SK-N-SH (cell line): ENCODE results near the gene IFNW1. TPM values are rescaled to one million over a fixed set of nuclear protein-coding genes. Genes with fewer than 3 reads are reported as not detected.

Experiments
- CTCF ChIA-PET: fragments of 300-600, 350-600 bp; formaldehyde crosslinking; extraction: SDS; loops from one replicate; lab custom pipeline; 2021; lab: Yijun Ruan, JAX
- POLR2A ChIA-PET: fragments of 350-600 bp; sonication (Branson Sonifier 250); formaldehyde crosslinking; extraction: SDS; loops from one replicate; lab custom pipeline; 2020; ENCODE audit warnings: antibody characterized with exemption, inconsistent platforms; lab: Yijun Ruan, JAX
- DNase-seq: peaks from one replicate; pipeline ENCODE4 v3.0.0; 2012
- H2AFZ ChIP-seq: fragments of 200-600 bp; sonication (generic); 2 replicates; pipeline ENCODE4 v1.8.1; 2016; ENCODE audit warnings: antibody characterized with exemption, mild to moderate bottlenecking, low read depth
- H3F3A ChIP-seq: fragments of 200-600 bp; sonication (generic); replicated peaks from 2 replicates; pipeline ENCODE3; 2016; ENCODE audit warnings: antibody characterized with exemption, mild to moderate bottlenecking; ENCODE audit not compliant: insufficient read depth
- H3K27ac ChIP-seq, 2 experiments: fragments of 200-500 bp in 1 of 2; fragments of 200-600 bp in 1 of 2; sonication (Bioruptor generic) in 1 of 2; sonication (generic), shearing (Covaris generic) in 1 of 2; 2 replicates each; pipeline versions ENCODE4 v1.5.1 to v1.6.1; 2014 to 2016; ENCODE audit warnings: low read depth in 2 of 2, inconsistent platforms in 1 of 2, low read length in 1 of 2, mild to moderate bottlenecking in 1 of 2, mixed read lengths in 1 of 2
- H3K27me3 ChIP-seq: fragments of 200-600 bp; sonication (generic), shearing (Covaris generic); 2 replicates; pipeline ENCODE4 v1.6.1; 2016; ENCODE audit warnings: mixed run types; ENCODE audit not compliant: insufficient read depth
- H3K36me3 ChIP-seq, 2 experiments: fragments of 200-500 bp in 1 of 2; fragments of 200-600 bp in 1 of 2; sonication (Bioruptor generic) in 1 of 2; sonication (generic) in 1 of 2; replicated peaks in 1 of 2; 2 replicates each; pipeline versions ENCODE3 to v1.5.1; 2014 to 2016; ENCODE audit warnings: low read length in 1 of 2, mild to moderate bottlenecking in 1 of 2; ENCODE audit not compliant: insufficient read depth in 2 of 2, control insufficient read depth in 1 of 2
- H3K4me1 ChIP-seq, 2 experiments: fragments of 200-500 bp in 1 of 2; fragments of 200-600 bp in 1 of 2; sonication (Bioruptor generic) in 1 of 2; sonication (generic), shearing (Covaris generic) in 1 of 2; 2 replicates each; pipeline versions ENCODE4 v1.5.1 to v1.6.1; 2014 to 2016; ENCODE audit warnings: low read depth in 1 of 2, low read length in 1 of 2, mixed run types in 1 of 2; ENCODE audit not compliant: insufficient read depth in 2 of 2, control insufficient read depth in 1 of 2
- H3K4me2 ChIP-seq: fragments of 200-600 bp; sonication (generic), shearing (Covaris generic); 2 replicates; pipeline ENCODE4 v1.6.1; 2017; ENCODE audit warnings: mixed run types
- H3K4me3 ChIP-seq, 2 experiments: fragments of 200-500 bp in 1 of 2; fragments of 200-600 bp in 1 of 2; sonication (Bioruptor generic) in 1 of 2; sonication (generic), shearing (Covaris generic) in 1 of 2; 2 replicates each; pipeline versions ENCODE4 v1.5.1 to v1.8.1; 2014 to 2016; ENCODE audit warnings: low read depth in 2 of 2, inconsistent platforms in 1 of 2, low read length in 1 of 2, mild to moderate bottlenecking in 1 of 2, mixed read lengths in 1 of 2, moderate library complexity in 1 of 2
- H3K79me2 ChIP-seq: fragments of 200-600 bp; sonication (generic); 2 replicates; pipeline ENCODE4 v1.8.1; 2017; ENCODE audit warnings: mild to moderate bottlenecking; ENCODE audit not compliant: insufficient read depth
- H3K9ac ChIP-seq: fragments of 200-600 bp; sonication (generic); 2 replicates; pipeline ENCODE4 v1.6.1; 2017; ENCODE audit warnings: mixed run types
- H3K9me2 ChIP-seq: fragments of 200-600 bp; sonication (generic); 2 replicates; pipeline ENCODE4 v1.6.1; 2017; ENCODE audit warnings: mixed run types
- H3K9me3 ChIP-seq: fragments of 200-600 bp; sonication (generic); 2 replicates; pipeline ENCODE4 v1.6.1; 2017; ENCODE audit warnings: mixed run types, mild to moderate bottlenecking, moderate library complexity
- H4K20me1 ChIP-seq: fragments of 200-600 bp; sonication (generic); 2 replicates; pipeline ENCODE4 v1.6.1; 2017; ENCODE audit warnings: mild to moderate bottlenecking, mixed run types; ENCODE audit not compliant: insufficient read depth
- CHD2 ChIP-seq: fragments of 150-350 bp; IDR thresholded peaks from 2 replicates; pipeline ENCODE4 v1.6.1; 2018; ENCODE audit warnings: low read length; ENCODE audit not compliant: partially characterized antibody
- ELF1 ChIP-seq: IDR thresholded peaks from 2 replicates; pipeline ENCODE4 v1.4.0; 2012
- EP300 ChIP-seq, 2 experiments: IDR thresholded peaks; 2 replicates each; pipeline versions ENCODE4 v1.4.0 to v1.6.1; 2012; ENCODE audit warnings: borderline replicate concordance in 1 of 2, low read depth in 1 of 2, low read length in 1 of 2
- EZH2phosphoT487 ChIP-seq: fragments of 200-600 bp; sonication (generic); IDR thresholded peaks from 2 replicates; pipeline ENCODE4 v1.6.1; 2017; ENCODE audit warnings: low read depth, mixed run types, mild to moderate bottlenecking, antibody characterized with exemption, moderate library complexity, borderline replicate concordance
- GATA2 ChIP-seq: sonication (generic); formaldehyde crosslinking; IDR thresholded peaks from 2 replicates; pipeline ENCODE4 v1.5.0; 2020; ENCODE audit warnings: mild to moderate bottlenecking, missing genetic modification reagents
- IRF3 ChIP-seq: fragments of 150-350 bp; IDR thresholded peaks from 2 replicates; pipeline ENCODE4 v1.6.1; 2016; ENCODE audit warnings: mild to moderate bottlenecking, low read depth, low read length
- MEF2A ChIP-seq: IDR thresholded peaks from 2 replicates; pipeline ENCODE4 v1.4.0; 2012; ENCODE audit warnings: low read depth, borderline replicate concordance
- NFIC ChIP-seq: IDR thresholded peaks from 2 replicates; pipeline ENCODE4 v1.4.0; 2012; ENCODE audit warnings: borderline replicate concordance
- NRF1 ChIP-seq: IDR thresholded peaks from 2 replicates; pipeline ENCODE4 v1.6.1; 2012; ENCODE audit warnings: low read depth, mild to moderate bottlenecking, low read length
- RAD21 ChIP-seq: IDR thresholded peaks from 2 replicates; pipeline ENCODE4 v1.6.1; 2012; ENCODE audit warnings: mild to moderate bottlenecking, low read length
- REST ChIP-seq: IDR thresholded peaks from 2 replicates; pipeline ENCODE4 v1.6.1; 2012; ENCODE audit warnings: mild to moderate bottlenecking, low read depth, low read length, moderate library complexity
- SMC3 ChIP-seq: IDR thresholded peaks from 2 replicates; pipeline ENCODE4 v1.6.1; 2012; ENCODE audit warnings: low read depth, low read length, improper control_type of control experiment
- TAF1 ChIP-seq: IDR thresholded peaks from 2 replicates; pipeline ENCODE4 v1.6.1; 2012; ENCODE audit warnings: low read depth, mild to moderate bottlenecking, low read length, moderate library complexity, borderline replicate concordance
- TCF12 ChIP-seq: IDR thresholded peaks from 2 replicates; pipeline ENCODE4 v1.4.0; 2012
- USF1 ChIP-seq: IDR thresholded peaks from 2 replicates; pipeline ENCODE4 v1.4.0; 2012; ENCODE audit warnings: low read depth, borderline replicate concordance
- WGBS: methylation state at CpG from one replicate; pipeline ENCODE4 v1.1.6; 2017; ENCODE audit warnings: low lambda C conversion rate; 5-methylcytosine and 5-hydroxymethylcytosine counted together
- polyA plus RNA-seq, 3 experiments: library from polyadenylated mRNA; depleted of rRNA; stranded (reverse); fragments of >200 nt; gene quantifications; 2 replicates each; pipeline ENCODE4 v1.2.3, GENCODE V29; 2012
- TF ChIP-seq, protein P1 (sequence below): fragments of 150-350 bp; IDR thresholded peaks from 2 replicates; pipeline ENCODE4 v1.6.1; 2017; ENCODE audit warnings: antibody characterized with exemption, low read length, low read depth, borderline replicate concordance

The IFNW1 gene
- polyA plus RNA-seq, 1 of the 3 experiments (the other 2 are of a cell fraction) = not detected

DNA sequence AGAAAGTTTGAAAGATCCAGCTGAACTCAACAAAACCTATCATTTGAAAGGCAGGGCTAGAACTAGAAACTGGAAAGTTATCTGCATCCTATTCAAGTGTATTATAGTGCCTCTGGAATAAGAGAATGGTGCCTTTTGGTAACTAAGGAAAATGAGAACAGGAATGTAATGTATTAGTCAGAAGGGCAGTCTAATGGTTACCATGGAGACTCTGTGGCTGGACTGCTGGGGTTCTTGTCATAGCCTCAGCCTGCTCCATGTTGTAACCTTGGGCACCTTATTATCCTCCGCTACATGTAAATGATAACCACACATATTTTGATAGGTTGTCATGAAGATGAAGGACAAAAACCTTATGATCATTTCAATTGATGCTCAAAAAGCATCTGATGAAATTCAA is 39.3 kb downstream of the IFNW1 start (continued):
- no peak for TF ChIP-seq REST
- no peak for TF ChIP-seq TAF1
- no peak for TF ChIP-seq GATA2
- TF ChIP-seq NFIC = no peak

DNA sequence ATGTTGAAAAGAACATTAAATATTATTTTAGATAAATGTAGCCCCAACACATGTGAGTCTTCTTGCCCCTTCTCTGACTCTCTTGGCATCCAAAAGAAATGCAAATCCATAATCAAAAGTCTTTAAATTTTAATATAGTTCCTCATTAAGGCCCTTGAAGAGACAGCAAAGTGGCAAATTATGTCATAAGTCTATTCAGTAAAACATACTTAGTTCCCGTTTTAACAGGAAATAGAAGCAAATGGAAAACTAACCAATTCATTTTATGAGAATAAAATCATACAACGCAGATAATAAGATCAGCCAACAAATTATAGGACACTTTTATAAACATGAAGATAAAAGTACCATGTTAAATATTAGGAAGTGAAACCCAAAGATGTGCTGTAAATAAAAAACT is 43.8 kb downstream of the IFNW1 start:
- POLR2A ChIA-PET = no interaction called here
- no peak overlapping the region for H2AFZ ChIP-seq
- no peaks in the 10 kb centered on the region for H3K9me2 ChIP-seq
- no peaks in the 10 kb centered on the region for H3F3A ChIP-seq
- CTCF ChIA-PET = interaction anchor here (3.4 kb wide), 1 partner anchor 13 kb away, joined by 20 read pairs; no protein-coding TSS in a partner anchor
- H3K9ac ChIP-seq = no peak overlapping the region
- peaks cover 0 to 4% of the 10 kb centered on the region in 2 experiments; a peak in 1 of 4 replicates for H3K4me1 ChIP-seq
- H4K20me1 ChIP-seq = no peaks in the 10 kb centered on the region
- TF ChIP-seq ELF1 (no peak), EP300 (IDR thresholded peaks at IDR 0.05; ENCODE audit: borderline replicate concordance in 1 of 2, low read depth in 1 of 2, low read length in 1 of 2) (no peak), MEF2A (no peak), TCF12 (no peak), RAD21 (no peak), SMC3 (no peak), NRF1 (no peak), USF1 (no peak), NFIC (no peak), EZH2phosphoT487 (no peak), IRF3 (no peak), CHD2 (no peak)
- TF ChIP-seq, protein P1, sequence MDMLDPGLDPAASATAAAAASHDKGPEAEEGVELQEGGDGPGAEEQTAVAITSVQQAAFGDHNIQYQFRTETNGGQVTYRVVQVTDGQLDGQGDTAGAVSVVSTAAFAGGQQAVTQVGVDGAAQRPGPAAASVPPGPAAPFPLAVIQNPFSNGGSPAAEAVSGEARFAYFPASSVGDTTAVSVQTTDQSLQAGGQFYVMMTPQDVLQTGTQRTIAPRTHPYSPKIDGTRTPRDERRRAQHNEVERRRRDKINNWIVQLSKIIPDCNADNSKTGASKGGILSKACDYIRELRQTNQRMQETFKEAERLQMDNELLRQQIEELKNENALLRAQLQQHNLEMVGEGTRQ = no peak
- no peak overlapping the region for H3K4me3 ChIP-seq
- no peak overlapping the region for H3K4me2 ChIP-seq
- no peak overlapping the region for H3K27ac ChIP-seq
- H3K27me3 ChIP-seq = no peaks in the 10 kb centered on the region
- no peaks in the 10 kb centered on the region for H3K9me3 ChIP-seq
- 93% methylated on average over 2 of the region's 2 CpGs for WGBS
- no peaks in the 10 kb centered on the region for H3K36me3 ChIP-seq
- DNase-seq = no peak
- no peaks in the 10 kb centered on the region for H3K79me2 ChIP-seq
